ENCODE data around the gene ABHD16A.

ABHD16A gene

DNA sequence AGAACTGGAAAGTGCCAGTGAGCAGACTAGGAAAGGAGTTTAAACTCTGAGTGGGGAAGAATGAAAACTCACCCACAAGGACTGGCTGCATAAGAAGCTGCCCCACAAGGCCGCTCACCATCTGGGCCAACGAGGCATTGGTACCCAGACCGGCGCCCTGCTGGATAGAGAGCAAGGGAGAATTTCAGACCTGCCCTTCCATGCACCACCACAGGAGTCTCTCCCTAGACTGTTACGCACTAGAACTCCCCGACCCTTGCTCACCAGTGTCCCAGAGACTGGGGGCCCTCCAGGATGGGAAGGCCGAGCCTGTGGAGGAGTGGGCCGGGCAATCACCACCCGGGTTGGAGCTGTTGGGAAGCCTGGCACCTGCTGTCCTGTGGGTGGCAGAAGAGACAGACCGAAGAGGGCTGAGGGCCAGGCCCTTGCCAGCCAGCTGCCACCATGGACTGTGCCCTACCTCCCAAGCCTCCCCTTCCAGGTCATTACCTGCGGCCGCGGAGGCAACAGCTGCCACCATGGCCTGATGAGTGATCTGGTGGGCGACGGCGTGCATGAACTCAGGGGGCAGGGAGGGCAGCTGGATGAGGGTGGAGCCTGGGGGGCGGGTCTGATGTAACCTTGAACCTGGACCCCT, 59.2 kb downstream of the ABHD16A start:
- no peak for DNase-seq (ENCODE audit: low read depth)
- TF ChIP-seq POLR2A (IDR thresholded peaks at IDR 0.05; ENCODE audit: extremely low read depth, insufficient read length) (no peak), MYC (IDR thresholded peaks at IDR 0.05; ENCODE audit: low read depth, low read length) (no peak)
- TF ChIP-seq, protein P1, sequence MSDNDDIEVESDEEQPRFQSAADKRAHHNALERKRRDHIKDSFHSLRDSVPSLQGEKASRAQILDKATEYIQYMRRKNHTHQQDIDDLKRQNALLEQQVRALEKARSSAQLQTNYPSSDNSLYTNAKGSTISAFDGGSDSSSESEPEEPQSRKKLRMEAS (IDR thresholded peaks at IDR 0.05; ENCODE audit: low read depth, low read length): no peak
- TF ChIP-seq, protein P2, sequence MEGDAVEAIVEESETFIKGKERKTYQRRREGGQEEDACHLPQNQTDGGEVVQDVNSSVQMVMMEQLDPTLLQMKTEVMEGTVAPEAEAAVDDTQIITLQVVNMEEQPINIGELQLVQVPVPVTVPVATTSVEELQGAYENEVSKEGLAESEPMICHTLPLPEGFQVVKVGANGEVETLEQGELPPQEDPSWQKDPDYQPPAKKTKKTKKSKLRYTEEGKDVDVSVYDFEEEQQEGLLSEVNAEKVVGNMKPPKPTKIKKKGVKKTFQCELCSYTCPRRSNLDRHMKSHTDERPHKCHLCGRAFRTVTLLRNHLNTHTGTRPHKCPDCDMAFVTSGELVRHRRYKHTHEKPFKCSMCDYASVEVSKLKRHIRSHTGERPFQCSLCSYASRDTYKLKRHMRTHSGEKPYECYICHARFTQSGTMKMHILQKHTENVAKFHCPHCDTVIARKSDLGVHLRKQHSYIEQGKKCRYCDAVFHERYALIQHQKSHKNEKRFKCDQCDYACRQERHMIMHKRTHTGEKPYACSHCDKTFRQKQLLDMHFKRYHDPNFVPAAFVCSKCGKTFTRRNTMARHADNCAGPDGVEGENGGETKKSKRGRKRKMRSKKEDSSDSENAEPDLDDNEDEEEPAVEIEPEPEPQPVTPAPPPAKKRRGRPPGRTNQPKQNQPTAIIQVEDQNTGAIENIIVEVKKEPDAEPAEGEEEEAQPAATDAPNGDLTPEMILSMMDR (IDR thresholded peaks at IDR 0.05; ENCODE audit: low read depth, low read length): no peak
- H3K4me3 ChIP-seq (ENCODE audit: low read depth, low read length): no peak overlapping the region

DNA sequence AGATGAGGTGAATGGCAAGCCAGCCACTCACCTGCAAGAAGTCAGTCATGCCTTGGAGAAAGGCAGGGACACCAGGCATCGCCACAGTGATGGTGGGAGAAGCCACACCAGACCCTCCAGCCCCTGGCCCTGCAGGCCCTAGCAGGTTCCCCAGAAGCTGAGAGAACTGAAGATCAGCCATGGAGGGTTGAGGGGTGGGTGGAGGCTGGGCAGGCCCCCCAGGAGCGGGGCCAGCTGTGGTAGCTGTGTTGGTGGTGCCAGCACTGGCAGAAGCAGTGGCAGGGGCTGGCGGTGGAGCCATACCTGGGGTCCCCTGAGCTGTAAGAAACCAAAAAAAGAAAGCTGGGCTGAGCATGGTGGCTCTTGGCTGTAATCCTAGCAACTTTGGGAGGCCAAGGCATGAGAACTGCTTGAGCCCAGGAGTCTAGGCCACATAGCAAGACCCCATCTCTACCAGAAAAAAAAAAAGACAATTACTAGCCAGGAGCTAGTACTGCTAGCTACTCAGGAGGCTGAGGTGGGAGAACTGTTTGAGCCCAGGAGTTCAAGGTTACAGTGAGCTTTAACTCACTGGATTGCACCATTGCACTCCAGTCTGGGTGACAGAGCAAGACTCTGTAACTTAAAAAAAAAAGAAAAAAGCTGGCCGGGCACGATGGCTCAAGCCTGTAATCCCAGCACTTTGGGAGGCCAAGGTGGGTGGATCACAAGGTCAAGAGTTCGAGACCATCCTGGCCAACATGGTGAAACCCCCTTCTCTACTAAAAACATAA, 60.1 kb downstream of the ABHD16A start:
- TF ChIP-seq POLR2A (IDR thresholded peaks at IDR 0.05; ENCODE audit: extremely low read depth, insufficient read length) (no peak), MYC (IDR thresholded peaks at IDR 0.05; ENCODE audit: low read depth, low read length) (no peak)
- TF ChIP-seq, protein P1 (IDR thresholded peaks at IDR 0.05; ENCODE audit: low read depth, low read length): no peak
- TF ChIP-seq, protein P2 (IDR thresholded peaks at IDR 0.05; ENCODE audit: low read depth, low read length): no peak
- no peak overlapping the region for H3K4me3 ChIP-seq (ENCODE audit: low read depth, low read length)
- DNase-seq (ENCODE audit: low read depth): no peak

DNA sequence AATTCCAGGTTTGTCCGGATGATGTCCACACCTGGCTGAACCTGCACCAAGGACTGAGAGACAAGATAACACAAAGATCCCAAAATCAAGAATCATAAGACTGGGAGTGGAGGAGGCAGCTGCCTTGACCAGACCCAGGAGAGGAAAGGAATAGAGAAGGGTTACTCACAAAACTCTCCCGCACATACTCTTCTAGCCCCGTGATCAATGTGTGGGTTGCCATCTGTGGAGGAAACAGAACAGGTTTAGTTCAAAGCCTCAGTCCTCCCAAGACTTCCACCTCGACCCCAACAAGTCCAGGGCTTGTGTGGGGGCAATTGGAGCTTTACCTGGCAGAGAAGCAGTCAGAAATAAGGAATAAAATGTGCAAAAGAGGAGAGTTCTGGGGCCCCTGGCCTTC, 61.8 kb downstream of the ABHD16A start:
- no peak for TF ChIP-seq POLR2A (IDR thresholded peaks at IDR 0.05; ENCODE audit: extremely low read depth, insufficient read length)
- no peak for TF ChIP-seq MYC (IDR thresholded peaks at IDR 0.05; ENCODE audit: low read depth, low read length)
- TF ChIP-seq, protein P2 (IDR thresholded peaks at IDR 0.05; ENCODE audit: low read depth, low read length): no peak
- TF ChIP-seq, protein P1 (IDR thresholded peaks at IDR 0.05; ENCODE audit: low read depth, low read length): no peak
- DNase-seq (ENCODE audit: low read depth): no peak
- H3K4me3 ChIP-seq (ENCODE audit: low read depth, low read length): no peak overlapping the region

DNA sequence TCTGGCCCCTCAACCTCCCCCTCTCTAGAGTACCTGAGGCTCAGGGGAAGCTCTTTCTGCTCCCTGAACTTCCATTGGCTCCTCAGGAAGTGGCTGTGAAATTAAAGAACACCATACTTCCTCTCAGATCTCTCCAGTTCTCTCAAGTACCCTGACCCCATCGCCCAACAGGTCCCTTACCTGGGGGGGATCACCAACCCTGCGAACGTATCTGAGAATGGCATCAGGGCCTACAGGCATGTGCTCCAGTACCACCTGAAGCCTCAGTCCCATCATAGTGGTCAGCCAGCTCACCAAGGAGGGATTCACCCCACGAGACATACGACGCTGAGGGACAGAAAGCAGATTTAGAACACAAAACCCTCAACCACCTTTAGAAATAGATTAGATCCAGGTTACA, 62.5 kb downstream of the ABHD16A start:
- no peak for DNase-seq (ENCODE audit: low read depth)
- no peak overlapping the region for H3K4me3 ChIP-seq (ENCODE audit: low read depth, low read length)
- TF ChIP-seq, protein P2 (IDR thresholded peaks at IDR 0.05; ENCODE audit: low read depth, low read length): no peak
- no peak for TF ChIP-seq MYC (IDR thresholded peaks at IDR 0.05; ENCODE audit: low read depth, low read length)
- TF ChIP-seq, protein P1 (IDR thresholded peaks at IDR 0.05; ENCODE audit: low read depth, low read length): no peak
- TF ChIP-seq POLR2A (IDR thresholded peaks at IDR 0.05; ENCODE audit: extremely low read depth, insufficient read length): no peak

DNA sequence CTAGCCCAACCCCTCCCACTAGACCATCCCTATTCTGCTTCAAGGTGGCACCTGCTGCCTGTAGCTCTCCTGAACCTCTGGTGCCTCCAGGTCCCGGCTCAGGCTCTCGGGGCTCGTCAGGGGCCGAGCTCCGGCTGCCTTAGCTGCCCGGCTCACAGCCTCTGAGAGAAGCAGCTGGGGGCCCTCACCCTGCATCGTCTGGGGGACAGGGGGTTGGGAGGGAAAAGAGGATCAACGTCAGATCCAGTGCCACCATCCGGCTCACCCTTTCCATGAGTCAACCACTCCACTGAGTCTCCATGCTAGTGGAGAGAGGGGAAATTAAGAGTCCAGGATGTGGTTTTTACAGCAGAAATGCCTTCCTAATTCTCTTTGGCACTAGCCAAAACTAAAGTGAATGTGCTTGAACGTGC, 63.7 kb downstream of the ABHD16A start:
- no peak overlapping the region for H3K4me3 ChIP-seq (ENCODE audit: low read depth, low read length)
- peak; percentile 39 for DNase-seq (ENCODE audit: low read depth)

More for the DNA sequence above, 63.7 kb downstream of the ABHD16A start:
- TF ChIP-seq, protein P2 (IDR thresholded peaks at IDR 0.05; ENCODE audit: low read depth, low read length): no peak
- TF ChIP-seq, protein P1 (IDR thresholded peaks at IDR 0.05; ENCODE audit: low read depth, low read length): no peak
- TF ChIP-seq MYC (IDR thresholded peaks at IDR 0.05; ENCODE audit: low read depth, low read length) (no peak), POLR2A (IDR thresholded peaks at IDR 0.05; ENCODE audit: extremely low read depth, insufficient read length) (no peak)
